ENCODE data around the gene MMRN1.
A peak's percentile ranks its signal among the peaks of the same experiment; 100 is the strongest.

Gene MMRN1

DNA sequence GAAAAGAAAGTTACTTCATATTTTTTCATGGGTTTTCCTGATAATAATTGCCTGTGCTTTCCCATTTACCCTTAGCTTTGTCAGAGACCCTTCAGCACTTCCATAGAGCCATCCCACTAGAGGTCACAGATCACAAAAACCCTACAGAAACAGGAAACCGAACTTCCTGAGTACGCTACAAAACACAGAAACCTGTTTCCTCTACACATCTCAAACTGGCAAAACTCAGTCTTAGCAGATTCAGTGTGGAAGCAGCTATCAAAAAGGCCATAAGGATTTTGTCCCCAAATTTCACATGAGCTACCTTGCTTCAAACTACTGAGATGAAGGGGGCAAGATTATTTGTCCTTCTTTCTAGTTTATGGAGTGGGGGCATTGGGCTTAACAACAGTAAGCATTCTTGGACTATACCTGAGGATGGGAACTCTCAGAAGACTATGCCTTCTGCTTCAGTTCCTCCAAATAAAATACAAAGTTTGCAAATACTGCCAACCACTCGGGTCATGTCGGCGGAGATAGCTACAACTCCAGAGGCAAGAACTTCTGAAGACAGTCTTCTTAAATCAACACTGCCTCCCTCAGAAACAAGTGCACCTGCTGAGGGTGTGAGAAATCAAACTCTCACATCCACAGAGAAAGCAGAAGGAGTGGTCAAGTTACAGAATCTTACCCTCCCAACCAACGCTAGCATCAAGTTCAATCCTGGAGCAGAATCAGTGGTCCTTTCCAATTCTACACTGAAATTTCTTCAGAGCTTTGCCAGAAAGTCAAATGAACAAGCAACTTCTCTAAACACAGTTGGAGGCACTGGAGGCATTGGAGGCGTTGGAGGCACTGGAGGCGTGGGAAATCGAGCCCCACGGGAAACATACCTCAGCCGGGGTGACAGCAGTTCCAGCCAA, at the start of gene MMRN1:
Gene MMRN1, plus strand, starts transcription at position 206 of the 902 bp plus-strand sequence. Its CDS starts 118 bp downstream, at position 324.
- no peaks in the 10 kb centered on the region for H3K9me3 Mint-ChIP-seq
- H3K4me1 Mint-ChIP-seq, result peaks cover 16% of the 10 kb centered on the region
- ATAC-seq (no peak), DNase-seq (no peak)
- peaks cover 6% of the 10 kb centered on the region for H3K27me3 Mint-ChIP-seq
- peak within 1 kb of the TSS; percentile 73 for H3K27ac Mint-ChIP-seq
- peak within 1 kb of the TSS; percentile 56 for H3K4me3 Mint-ChIP-seq
- no peaks in the 10 kb centered on the region for H3K36me3 Mint-ChIP-seq (ENCODE audit: low read depth)

DNA sequence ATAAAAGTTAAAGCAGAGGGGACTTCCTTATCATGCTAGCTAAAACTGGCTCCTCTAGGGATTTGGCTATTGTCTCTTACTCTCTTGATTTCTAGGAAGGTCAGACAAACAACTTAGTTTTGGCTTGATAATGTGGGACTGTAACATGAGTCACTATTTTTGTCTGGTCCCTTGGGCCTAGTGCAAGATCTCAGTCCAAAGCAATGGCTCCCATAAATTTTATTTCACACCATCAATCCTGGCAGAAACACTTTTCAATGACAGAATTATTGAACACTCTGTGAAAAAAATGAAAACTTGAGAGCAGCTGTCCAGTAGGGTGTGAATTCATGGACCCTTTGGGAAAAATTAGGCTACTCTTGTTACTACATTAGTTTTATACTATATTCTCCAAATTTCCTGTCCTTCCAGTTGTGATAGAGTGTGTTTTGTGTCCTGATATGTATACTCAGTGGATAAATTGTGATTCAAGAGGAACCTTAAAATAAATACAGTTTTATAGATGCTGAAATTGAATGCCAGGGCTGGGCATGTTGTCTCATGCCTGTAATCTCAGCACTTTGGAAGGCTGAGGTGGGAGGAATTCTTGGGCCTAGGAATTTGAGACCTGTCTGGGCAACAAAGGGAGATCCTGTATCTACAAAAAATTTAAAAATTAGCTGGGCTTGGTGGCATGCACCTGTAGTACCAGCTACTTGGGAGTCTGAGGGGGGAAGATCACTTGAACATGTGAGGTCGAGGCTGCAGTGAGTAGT, 46.9 kb upstream of the MMRN1 start:
- peaks cover 12% of the 10 kb centered on the region for H3K9me3 Mint-ChIP-seq
- no peaks in the 10 kb centered on the region for H3K4me1 Mint-ChIP-seq
- no peak for ATAC-seq
- peaks cover 2% of the 10 kb centered on the region for H3K27me3 Mint-ChIP-seq
- H3K27ac Mint-ChIP-seq, result no peak overlapping the region
- no peak for DNase-seq
- no peaks in the 10 kb centered on the region for H3K36me3 Mint-ChIP-seq (ENCODE audit: low read depth)
- no peak overlapping the region for H3K4me3 Mint-ChIP-seq

DNA sequence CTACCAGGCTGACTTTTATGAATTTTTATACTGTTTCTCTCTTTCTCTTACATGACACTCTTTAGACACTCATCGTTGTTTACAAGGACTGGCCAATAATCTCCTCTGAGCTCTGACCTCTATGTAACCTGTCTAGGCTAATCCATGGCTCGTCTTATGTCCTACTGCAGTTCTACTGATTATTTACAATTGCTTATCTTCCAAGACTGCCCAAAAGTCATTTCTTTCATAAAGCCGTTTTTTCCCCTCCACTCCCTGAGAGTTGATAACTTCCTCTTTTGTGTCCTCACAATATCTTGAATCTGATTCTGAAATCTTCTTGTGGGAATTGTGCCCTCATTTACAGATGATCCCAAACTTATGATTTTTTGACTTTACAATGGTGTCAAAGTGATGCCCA, 39.4 kb upstream of the MMRN1 start:
- Mint-ChIP-seq H3K27ac (no peak overlapping the region), H3K27me3 (peaks cover 6% of the 10 kb centered on the region), H3K4me3 (no peak overlapping the region), H3K4me1 (no peaks in the 10 kb centered on the region), H3K9me3 (peaks cover 10% of the 10 kb centered on the region), H3K36me3 (ENCODE audit: low read depth) (no peaks in the 10 kb centered on the region)
- DNase-seq (no peak), ATAC-seq (no peak)

DNA sequence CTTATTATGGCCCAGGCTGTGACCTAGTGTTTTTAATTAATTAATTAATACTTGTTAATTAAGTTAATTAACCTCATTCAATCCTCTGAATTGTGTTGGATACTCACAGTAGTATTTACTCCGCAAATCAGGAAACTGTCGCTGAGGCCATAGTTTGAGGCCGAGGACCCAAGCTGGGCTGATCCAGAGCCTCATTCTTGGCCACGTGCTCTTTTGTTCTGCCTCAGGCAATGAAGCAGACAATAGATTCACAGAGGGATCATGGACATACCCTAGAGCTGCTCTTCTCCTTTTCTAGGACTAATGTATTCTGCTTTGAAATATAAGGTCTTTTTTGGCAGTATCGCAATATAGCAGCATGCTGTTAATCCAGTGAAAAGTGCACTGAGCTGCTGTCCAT, 33.7 kb upstream of the MMRN1 start:
- ATAC-seq, result no peak
- Mint-ChIP-seq H3K36me3 (ENCODE audit: low read depth) (no peaks in the 10 kb centered on the region), H3K27me3 (peaks cover 4% of the 10 kb centered on the region), H3K9me3 (peaks cover 5% of the 10 kb centered on the region), H3K27ac (no peak overlapping the region), H3K4me1 (no peaks in the 10 kb centered on the region), H3K4me3 (no peak overlapping the region)
- DNase-seq, result no peak

- DNase-seq (no peak), ATAC-seq (no peak)
- no peaks in the 10 kb centered on the region for H3K4me1 Mint-ChIP-seq
- H3K9me3 Mint-ChIP-seq, result no peaks in the 10 kb centered on the region
- H3K4me3 Mint-ChIP-seq, result no peak overlapping the region
- no peaks in the 10 kb centered on the region for H3K36me3 Mint-ChIP-seq (ENCODE audit: low read depth)
- peaks cover 6% of the 10 kb centered on the region for H3K27me3 Mint-ChIP-seq
- no peak overlapping the region for H3K27ac Mint-ChIP-seq
Observed at GRCh38 chr4:89863533-89863932, 31.1 kb upstream of the MMRN1 start.

GRCh38 chr4:89868276-89868675, 26.4 kb upstream of the MMRN1 start:
- Mint-ChIP-seq H3K27me3 (peaks cover 2% of the 10 kb centered on the region), H3K9me3 (no peaks in the 10 kb centered on the region), H3K27ac (no peak overlapping the region), H3K4me1 (no peaks in the 10 kb centered on the region), H3K4me3 (no peak overlapping the region), H3K36me3 (ENCODE audit: low read depth) (no peaks in the 10 kb centered on the region)
- DNase-seq, result no peak
- no peak for ATAC-seq

DNA sequence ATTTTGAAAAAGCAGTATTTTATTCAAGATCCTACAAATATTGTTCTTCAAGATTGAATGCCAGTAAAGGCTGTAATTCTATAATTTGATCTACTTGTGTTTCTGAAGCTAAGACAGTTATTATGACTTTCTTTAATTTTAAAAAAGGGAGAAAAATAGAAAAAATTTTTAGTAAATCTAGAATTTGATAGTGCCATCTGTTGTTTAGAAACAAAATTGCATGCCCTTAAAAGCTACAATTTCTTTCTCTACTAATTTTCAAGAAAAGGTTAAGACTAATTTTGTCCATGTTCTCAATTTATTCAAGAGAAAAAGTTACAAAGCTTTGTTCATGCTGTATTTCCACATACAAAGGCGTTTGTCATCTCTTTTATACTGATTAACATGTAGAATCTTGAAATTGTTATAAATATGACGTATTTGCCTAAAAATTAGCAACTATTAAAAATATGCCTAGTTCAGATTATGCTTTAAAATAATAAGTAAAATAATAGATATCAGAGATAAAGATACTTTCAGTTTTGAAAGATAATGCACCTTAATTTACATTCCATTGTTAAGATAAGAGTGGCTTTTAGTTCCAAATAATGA, 25.6 kb upstream of the MMRN1 start:
- Mint-ChIP-seq H3K9me3 (no peaks in the 10 kb centered on the region), H3K4me3 (no peak overlapping the region), H3K27ac (no peak overlapping the region), H3K27me3 (peaks cover 4% of the 10 kb centered on the region), H3K36me3 (ENCODE audit: low read depth) (no peaks in the 10 kb centered on the region), H3K4me1 (no peaks in the 10 kb centered on the region)
- DNase-seq, result no peak
- ATAC-seq, result no peak

GRCh38 chr4:89871211-89871610, 23.4 kb upstream of the MMRN1 start:
- Mint-ChIP-seq H3K9me3 (peaks cover under 1% of the 10 kb centered on the region), H3K27me3 (peaks cover 4% of the 10 kb centered on the region), H3K27ac (no peak overlapping the region), H3K4me1 (peaks cover 3% of the 10 kb centered on the region), H3K36me3 (ENCODE audit: low read depth) (no peaks in the 10 kb centered on the region), H3K4me3 (no peak overlapping the region)
- no peak for DNase-seq
- ATAC-seq, result no peak

DNA sequence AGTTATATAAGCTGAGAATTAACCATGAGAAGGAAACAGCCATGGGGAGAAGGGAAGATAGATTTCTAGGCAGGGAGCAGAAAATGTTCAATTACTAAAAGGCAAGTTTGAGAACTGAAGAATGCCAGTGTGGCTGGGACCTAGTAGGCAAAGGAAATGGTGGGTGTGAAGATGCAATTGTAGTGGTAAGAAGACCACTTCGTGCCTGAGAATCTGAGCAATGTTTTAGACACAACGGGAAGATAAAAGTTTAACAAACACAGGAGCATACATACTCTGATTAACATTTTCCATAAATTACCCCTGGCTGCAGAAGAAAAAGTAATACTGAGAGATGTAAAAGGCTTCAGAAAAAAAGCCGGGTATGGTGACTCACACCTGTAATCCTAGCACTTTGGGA, 18.1 kb upstream of the MMRN1 start:
- ATAC-seq, result peak; percentile 77
- Mint-ChIP-seq H3K36me3 (ENCODE audit: low read depth) (no peaks in the 10 kb centered on the region), H3K27me3 (peaks cover 2% of the 10 kb centered on the region), H3K4me1 (peaks cover 9% of the 10 kb centered on the region), H3K27ac (no peak overlapping the region), H3K4me3 (no peak overlapping the region), H3K9me3 (peaks cover 4% of the 10 kb centered on the region)
- no peak for DNase-seq

DNA sequence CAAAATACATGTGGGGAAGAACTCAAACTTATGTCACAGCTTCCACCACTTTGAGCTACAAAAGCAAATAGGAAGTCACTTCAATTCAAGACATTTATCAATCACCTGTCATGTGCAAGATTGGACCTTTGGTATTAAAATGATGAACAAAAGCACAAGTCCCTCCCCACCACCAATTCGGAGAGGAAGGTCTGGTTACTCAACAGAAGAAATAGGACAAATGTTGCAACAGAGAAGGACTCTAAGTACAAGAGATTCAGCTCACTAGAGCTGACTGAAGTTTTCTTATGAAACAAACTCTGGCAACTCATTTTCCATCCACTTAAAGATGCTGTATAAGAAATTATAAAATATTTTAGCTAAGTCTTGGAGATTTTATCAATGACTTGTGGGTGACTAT, 16.0 kb upstream of the MMRN1 start:
- ATAC-seq (no peak), DNase-seq (no peak)
- no peak overlapping the region for H3K27ac Mint-ChIP-seq
- peaks cover 4% of the 10 kb centered on the region for H3K9me3 Mint-ChIP-seq
- H3K36me3 Mint-ChIP-seq (ENCODE audit: low read depth), result no peaks in the 10 kb centered on the region
- H3K27me3 Mint-ChIP-seq, result no peaks in the 10 kb centered on the region
- no peak overlapping the region for H3K4me3 Mint-ChIP-seq
- H3K4me1 Mint-ChIP-seq, result peaks cover 9% of the 10 kb centered on the region

- Mint-ChIP-seq H3K9me3 (peaks cover 4% of the 10 kb centered on the region), H3K4me3 (no peak overlapping the region), H3K27ac (no peak overlapping the region)
Observed at GRCh38 chr4:89879215-89879614, 15.4 kb upstream of the MMRN1 start.

GRCh38 chr4:89889289-89889688, 5.4 kb upstream of the MMRN1 start:
- Mint-ChIP-seq H3K4me1 (peaks cover 3% of the 10 kb centered on the region), H3K36me3 (ENCODE audit: low read depth) (no peaks in the 10 kb centered on the region), H3K27me3 (peaks cover 11% of the 10 kb centered on the region), H3K27ac (no peak overlapping the region), H3K4me3 (no peak overlapping the region), H3K9me3 (peaks cover 11% of the 10 kb centered on the region)
- DNase-seq (no peak), ATAC-seq (peak; percentile 46)

More at GRCh38 chr4:89879215-89879614, 15.4 kb upstream of the MMRN1 start:
- no peak for DNase-seq
- ATAC-seq, result no peak
- H3K27me3 Mint-ChIP-seq, result no peaks in the 10 kb centered on the region
- no peaks in the 10 kb centered on the region for H3K36me3 Mint-ChIP-seq (ENCODE audit: low read depth)
- peaks cover 9% of the 10 kb centered on the region for H3K4me1 Mint-ChIP-seq

GRCh38 chr4:89897867-89898266, 3.2 kb downstream of the MMRN1 start:
- Mint-ChIP-seq H3K4me1 (peaks cover 16% of the 10 kb centered on the region), H3K27ac (no peak overlapping the region), H3K36me3 (ENCODE audit: low read depth) (no peaks in the 10 kb centered on the region), H3K27me3 (peaks cover 4% of the 10 kb centered on the region), H3K4me3 (no peak overlapping the region), H3K9me3 (no peaks in the 10 kb centered on the region)
- DNase-seq (no peak), ATAC-seq (no peak)

GRCh38 chr4:89898304-89898716, 3.7 kb downstream of the MMRN1 start:
- Mint-ChIP-seq H3K36me3 (ENCODE audit: low read depth) (no peaks in the 10 kb centered on the region), H3K4me3 (no peak overlapping the region), H3K4me1 (peaks cover 16% of the 10 kb centered on the region), H3K27me3 (peaks cover 1% of the 10 kb centered on the region), H3K27ac (no peak overlapping the region), H3K9me3 (no peaks in the 10 kb centered on the region)
- peak; percentile 3 for DNase-seq
- no peak for ATAC-seq

GRCh38 chr4:89899152-89899551, 4.5 kb downstream of the MMRN1 start:
- ATAC-seq, result no peak
- H3K4me1 Mint-ChIP-seq, result peaks cover 14% of the 10 kb centered on the region
- no peaks in the 10 kb centered on the region for H3K9me3 Mint-ChIP-seq
- no peaks in the 10 kb centered on the region for H3K36me3 Mint-ChIP-seq (ENCODE audit: low read depth)
- no peak for DNase-seq
- no peak overlapping the region for H3K4me3 Mint-ChIP-seq
- peaks cover 5% of the 10 kb centered on the region for H3K27me3 Mint-ChIP-seq
- H3K27ac Mint-ChIP-seq, result no peak overlapping the region

Measured in activated naive CD8-positive, alpha-beta T cell treated with anti-CD3 and anti-CD28 coated beads, Interleukin-2, amount 50 U/mL, for 24 hours (primary cell).